HG02970 (cell line): ENCODE results near the gene FADS1.

Experiments used
- ATAC-seq: cut with Tn5 transposase; IDR thresholded peaks from one replicate; pipeline ENCODE4 v1.9.1; 2021; ENCODE audit warnings: mild to moderate bottlenecking, moderate library complexity, moderate number of reproducible peaks; ENCODE audit not compliant: unreplicated experiment, low FRiP score

Gene FADS1

DNA sequence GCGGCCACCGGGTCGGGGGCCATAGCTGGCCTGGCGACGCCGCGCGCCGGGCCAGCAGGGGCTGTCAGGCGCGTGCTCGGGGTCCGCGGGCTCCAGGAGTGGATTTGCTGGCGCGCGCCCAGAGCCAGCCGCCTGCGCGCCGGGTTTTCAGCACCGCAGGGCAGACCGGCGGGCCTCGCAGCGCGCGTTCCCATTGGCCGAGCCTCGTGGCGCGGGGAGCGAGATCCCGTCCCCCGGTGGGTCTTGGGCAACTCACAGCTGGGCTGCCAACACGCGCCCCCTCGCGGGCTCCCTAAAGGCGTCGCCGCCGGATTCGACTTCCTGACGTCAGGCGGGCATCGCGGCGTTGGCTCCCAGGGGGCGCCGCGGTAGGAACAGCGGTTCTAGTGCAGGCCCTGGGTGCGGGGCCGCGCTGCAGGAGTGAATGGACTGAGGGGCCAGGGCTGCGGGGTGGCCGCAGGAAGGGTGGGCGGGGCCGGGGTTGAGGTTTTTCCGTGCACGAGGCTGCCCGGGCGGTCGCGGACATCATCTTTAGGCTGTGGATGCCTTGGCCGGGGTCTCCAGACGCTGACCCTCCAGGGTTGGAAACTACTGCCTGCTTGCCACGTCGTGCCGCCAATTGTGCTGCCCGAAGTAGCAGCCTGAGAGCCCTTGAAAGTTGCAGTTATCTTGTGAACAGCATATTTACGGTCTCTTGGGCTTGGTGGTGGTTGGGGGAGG is at the start of gene FADS1:
TSS of gene FADS1 (minus strand) at position 268 of the 720 bp plus-strand sequence. CDS start at position 194, 74 bp downstream.
- peak; percentile 42 for ATAC-seq

DNA sequence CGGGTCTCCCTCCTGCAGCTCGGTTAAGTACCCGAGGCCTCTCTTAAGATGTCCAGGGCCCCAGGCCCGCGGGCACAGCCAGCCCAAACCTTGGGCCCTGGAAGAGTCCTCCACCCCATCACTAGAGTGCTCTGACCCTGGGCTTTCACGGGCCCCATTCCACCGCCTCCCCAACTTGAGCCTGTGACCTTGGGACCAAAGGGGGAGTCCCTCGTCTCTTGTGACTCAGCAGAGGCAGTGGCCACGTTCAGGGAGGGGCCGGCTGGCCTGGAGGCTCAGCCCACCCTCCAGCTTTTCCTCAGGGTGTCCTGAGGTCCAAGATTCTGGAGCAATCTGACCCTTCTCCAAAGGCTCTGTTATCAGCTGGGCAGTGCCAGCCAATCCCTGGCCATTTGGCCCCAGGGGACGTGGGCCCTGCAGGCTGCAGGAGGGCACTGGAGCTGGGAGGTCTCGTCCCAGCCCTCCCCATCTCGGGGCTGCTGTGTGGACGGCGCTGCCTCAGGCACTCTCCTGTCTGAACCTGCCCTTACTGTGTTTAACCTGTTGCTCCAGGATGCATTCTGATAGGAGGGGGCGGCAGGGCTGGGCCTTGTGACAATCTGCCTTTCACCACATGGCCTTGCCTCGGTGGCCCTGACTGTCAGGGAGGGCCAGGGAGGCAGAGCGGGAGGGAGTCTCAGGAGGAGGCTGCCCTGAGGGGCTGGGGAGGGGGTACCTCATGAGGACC is 49.6 kb upstream of the FADS1 start:
- ATAC-seq, result no peak

DNA sequence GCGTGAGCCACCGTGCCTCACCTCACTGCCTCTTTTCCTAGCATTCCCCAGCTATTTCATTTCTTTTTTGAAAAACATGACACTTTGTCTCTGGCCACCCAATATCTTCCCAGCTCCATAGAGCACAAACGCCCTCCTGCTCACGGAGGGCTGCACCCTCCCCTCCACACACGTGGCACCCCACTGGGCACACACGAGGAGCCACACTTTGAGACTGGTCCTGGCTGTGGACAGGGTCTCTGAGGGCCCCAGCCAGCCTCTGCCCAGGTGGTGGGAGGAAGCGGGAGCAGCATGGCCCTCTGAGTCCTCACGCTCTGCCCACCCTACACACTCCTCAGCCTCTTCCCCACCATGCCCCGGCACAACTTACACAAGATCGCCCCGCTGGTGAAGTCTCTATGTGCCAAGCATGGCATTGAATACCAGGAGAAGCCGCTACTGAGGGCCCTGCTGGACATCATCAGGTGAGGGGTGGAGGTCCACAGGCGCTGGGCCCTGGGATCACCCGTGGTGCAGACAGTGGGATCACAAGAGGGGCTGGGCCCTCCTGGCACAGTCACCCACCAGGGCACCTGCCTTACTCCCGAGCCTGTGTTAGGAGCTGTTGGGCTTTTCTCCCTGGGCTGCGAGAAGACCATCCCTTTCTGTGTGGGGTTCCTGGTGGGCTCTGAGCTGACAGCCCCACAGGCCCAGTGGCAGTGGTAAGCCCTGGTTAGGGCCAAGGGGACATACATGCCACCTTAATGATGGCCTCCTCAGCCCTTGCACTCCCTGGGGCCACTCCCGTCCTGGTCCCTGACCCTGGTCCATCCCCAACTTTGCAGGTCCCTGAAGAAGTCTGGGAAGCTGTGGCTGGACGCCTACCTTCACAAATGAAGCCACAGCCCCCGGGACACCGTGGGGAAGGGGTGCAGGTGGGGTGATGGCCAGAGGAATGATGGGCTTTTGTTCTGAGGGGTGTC is 48.3 kb upstream of the FADS1 start:
- no peak for ATAC-seq

- no peak for ATAC-seq
Measured at GRCh38 chr11:61863548-61864081, 46.8 kb upstream of the FADS1 start.

GRCh38 chr11:61862714-61863547 is 46.1 kb upstream of the FADS1 start:
- no peak for ATAC-seq

DNA sequence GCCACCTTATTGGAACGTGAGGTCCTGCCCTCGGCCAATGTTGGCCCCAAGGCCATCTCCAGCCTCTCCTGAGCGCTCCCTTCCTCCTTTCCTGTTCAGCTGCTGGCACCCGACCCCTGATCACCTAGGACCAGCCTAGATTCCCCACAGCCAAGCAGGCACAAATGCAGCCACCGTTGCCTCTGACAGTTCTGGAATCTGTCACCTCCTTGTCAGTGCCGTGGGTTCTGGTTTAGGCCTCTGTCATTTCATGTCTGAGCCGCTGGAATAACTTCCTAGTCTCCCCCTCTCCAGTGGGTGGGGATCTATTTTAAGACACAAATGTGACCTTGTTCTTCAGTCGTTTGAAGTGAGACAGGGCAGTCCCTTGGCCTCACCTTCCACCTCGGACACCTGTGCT is 44.8 kb upstream of the FADS1 start:
- no peak for ATAC-seq

DNA sequence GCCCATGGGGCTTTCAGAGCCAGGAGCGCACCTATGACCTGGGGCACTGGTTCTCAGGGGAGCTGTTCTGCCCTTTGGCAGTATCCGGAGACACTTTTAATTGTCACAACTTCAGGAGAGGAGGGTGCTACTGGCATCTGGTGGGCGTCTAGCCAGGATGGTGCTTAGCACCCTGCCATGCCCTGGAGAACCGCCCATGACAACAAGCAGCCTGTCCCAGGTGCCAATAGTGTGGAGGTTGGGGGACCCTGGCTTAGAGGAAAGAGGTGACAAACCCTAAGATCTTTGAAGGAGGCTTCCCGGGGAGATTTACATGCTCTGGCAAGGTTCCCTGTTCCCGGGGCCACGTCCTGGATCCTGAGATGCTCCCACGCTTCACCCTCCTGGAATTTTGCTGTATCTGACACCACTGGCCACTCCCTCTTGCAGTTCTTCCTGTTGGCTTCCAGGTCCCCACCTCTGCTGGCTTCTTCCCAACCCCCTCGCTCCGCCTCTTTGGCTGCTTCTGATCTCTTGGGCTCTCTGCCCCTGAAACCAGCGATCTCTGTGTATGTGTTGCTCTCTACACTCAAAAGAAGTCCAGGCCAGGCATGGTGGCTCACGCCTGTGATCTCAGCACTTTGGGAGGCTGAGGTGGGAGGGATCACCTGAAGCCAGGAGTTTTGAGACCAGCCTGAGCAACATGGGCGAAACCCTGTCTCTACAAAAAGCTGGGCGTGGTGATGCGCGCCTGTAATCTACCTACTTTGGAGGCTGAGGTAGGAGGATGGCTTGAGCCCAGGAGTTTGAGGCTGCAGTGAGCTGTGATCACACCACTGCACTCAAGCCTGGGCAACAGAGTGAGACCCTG is 43.5 kb upstream of the FADS1 start:
- ATAC-seq, result no peak

DNA sequence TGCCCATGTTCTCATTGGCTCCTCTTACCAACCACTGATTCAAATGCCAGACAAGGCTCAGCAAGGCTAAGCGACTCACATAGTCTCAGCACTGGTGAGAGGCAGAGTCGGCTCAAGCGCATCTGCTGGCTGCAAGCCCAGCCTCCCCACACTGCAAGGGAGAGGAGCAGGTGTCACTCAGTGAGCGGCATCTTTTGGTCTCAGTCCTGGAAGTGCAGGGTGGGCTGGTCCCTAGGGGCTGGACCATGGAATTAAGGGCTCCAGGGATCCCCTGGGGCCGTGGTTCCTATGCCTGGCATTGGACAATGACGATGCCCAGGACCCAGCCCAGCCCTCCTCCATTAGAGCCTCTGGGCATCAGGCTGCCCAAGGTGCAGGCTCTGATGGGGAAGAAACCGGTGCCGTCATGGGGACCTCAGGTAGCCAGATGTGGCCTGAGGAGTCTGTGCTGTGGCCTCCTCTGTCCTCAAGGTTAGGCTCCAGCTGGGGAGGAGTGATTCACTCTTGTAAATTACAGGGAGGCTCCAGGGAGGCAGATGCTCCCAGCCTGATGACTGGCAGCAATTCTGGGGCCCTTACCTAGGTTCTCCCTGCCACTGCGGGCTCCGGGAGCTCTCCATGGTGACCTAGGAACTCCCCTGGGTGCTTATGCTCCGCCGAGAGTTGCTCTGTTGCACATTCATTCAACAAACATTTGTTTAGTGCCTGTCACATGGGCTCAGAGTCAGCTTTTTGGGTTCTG is 39.3 kb upstream of the FADS1 start:
- ATAC-seq, result no peak

DNA sequence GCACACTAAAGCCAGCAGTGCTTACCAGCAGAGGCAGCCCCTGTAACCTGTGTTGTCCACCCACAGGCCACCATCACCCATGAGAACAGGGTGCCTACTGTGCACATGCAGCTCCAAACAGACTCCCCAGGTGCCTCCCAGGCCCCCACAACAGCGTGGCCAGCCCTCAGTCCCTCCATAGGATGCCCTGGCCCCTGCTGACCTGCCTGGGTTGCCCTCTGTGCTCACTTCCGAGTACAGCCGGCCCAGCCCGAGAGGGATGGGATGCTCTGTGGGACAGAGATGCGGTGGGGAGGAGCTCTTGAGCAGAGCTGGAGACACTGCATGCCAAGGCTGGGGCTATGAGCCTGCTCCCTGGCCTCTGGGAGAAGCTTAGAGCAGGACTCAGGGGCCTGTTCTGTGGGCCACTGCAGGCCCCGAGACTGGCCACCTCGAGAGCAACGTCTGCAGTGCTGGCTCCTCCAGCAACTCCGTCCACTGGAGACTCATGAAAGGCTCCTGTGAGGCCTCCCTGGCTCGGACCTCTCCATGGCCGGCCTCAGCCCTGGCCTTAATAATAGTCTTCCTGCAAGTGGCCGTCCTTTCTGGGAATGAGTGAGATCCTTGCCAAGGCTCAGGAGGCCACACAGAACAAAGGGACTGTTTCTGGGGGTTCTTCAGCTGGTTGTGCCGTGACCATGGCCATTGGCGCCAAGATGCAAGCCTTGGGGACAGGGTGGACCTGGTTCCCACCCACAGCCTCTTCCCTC is 38.3 kb upstream of the FADS1 start:
- no peak for ATAC-seq

- no peak for ATAC-seq
Measured at GRCh38 chr11:61854206-61854895, 37.5 kb upstream of the FADS1 start.

DNA sequence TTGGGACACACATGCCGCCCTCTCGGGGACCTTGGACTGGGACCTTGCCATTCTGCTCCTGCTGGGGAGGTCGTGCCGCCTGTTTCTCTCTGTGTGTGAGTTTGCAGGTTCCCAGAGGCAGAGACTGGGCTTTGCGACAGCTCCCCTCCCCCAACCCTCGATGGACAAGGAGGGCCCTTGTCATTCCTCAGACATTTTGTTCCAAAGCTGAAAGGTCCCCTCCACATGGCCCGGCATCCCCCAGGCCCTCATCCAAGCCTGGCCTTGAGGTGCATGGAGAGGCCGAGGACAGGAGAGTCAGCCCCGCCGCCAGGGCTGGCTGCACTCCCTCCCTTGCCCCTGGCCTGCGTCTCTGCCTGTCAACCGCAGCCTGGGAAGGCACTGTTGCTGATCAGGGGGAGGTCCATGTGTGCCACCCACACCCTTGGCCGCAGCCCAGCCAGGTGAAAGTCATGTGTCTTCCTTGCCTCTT is 36.9 kb upstream of the FADS1 start:
- ATAC-seq, result no peak

DNA sequence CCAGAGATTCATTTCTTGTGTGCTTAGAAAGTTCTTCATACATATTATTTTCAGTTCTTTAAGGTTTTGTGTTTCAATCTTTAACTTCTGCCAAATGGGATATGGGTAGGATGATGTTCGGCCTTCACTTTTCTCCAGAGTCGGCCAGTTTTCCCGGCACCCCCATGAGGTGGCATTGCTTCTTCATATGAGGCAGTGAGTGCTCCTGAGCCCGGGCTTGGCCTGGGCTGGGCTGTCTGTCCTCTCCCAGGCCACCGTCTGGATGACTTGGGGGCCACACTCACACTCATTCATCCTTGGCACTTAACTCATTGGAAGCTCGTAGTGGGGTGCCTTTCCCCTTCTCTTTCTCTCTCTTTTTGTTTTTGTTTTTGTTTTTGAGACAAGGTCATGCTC is 35.1 kb upstream of the FADS1 start:
- no peak for ATAC-seq

DNA sequence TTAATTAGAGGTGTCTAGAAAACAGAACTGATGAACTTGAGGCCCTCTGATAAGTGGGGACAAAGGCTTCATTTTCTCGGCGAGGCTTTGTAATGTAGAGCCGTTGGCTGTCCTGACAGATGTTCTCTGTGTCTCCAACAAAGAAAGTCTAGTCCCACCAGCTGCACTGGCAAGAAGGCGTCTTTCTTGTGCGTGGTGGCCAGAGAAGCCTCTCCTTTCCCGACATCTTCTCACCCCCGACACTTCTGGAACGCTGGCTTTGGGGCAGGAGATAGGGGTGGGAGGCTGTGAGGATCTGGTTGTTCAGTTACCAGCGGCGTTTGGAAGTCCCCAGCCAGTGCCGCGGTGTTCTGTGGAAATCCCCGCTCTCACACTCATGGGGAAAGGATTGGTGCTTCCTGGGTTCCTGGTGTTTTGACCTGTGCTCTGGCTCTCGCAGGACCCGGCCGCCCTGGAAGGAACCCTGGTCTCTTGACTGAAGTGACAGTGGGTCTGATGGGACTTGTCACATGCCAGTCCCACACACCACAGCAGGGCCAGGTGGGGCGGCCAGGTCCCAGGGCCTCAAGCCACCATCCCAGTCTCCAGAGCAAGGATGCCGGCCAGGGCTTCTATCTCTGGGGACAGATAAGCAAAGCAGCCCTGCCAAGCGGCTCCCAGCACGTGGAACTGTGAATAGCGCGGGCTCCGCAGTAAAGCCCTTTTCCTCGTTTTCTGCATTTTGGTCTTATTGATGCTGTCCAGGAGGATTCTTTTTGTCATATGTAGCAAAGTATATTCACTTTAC is 34.5 kb upstream of the FADS1 start:
- ATAC-seq, result no peak

GRCh38 chr11:61850687-61851086 is 33.9 kb upstream of the FADS1 start:
- ATAC-seq, result no peak

DNA sequence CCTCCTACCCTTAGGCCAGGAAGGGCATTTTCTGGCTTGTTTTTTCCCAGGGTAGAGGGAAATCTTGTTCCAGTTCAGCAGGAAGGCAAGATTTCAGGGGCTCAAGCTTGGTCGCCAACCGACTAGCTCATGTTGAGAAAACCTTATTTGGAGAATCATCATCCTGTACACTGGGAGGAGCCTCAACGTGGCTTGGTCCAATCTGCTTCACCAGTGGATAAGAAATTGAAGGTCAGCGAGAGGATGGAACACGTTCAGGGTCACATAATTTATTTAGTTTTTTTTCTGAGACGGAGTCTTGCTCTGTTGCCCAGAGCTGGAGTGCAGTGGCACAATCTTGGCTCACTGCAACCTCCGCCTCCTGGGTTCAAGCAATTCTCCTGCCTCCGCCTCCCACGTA is 31.8 kb upstream of the FADS1 start:
- ATAC-seq, result no peak
